BJ (cell line): ENCODE data around the gene IPO4. TPM values are rescaled to one million over a fixed set of nuclear protein-coding genes. Genes with fewer than 3 reads are reported as not detected.

Experiments used
- CTCF ChIA-PET: fragments of 350-600 bp; formaldehyde crosslinking; extraction: SDS; loops from one replicate; lab custom pipeline; 2021; ENCODE audit warnings: antibody characterized with exemption, inconsistent platforms; lab: Yijun Ruan, JAX
- POLR2A ChIA-PET: fragments of 300-600 bp; sonication (Branson Sonifier 250); formaldehyde crosslinking; extraction: SDS; loops from one replicate; lab custom pipeline; 2021; ENCODE audit warnings: antibody characterized with exemption; lab: Charles Lee
- DNase-seq: peaks from one replicate; pipeline ENCODE4 v3.0.0-alpha.2; 2011; ENCODE audit warnings: low read depth
- H3K27me3 ChIP-seq: 2 replicates; pipeline ENCODE4 v1.6.0; 2011; ENCODE audit warnings: low read length; ENCODE audit not compliant: control insufficient read depth, insufficient read depth
- H3K36me3 ChIP-seq: 2 replicates; pipeline ENCODE4 v1.5.1; 2011; ENCODE audit warnings: low read length; ENCODE audit not compliant: control insufficient read depth, insufficient read depth
- H3K4me3 ChIP-seq: 2 replicates; pipeline ENCODE4 v1.5.1; 2011; ENCODE audit warnings: low read depth, mild to moderate bottlenecking, control low read depth, low read length
- CTCF ChIP-seq: IDR thresholded peaks from 2 replicates; pipeline ENCODE4 v1.5.1; 2011; ENCODE audit warnings: low read depth, mild to moderate bottlenecking, control low read depth, inconsistent platforms, low read length, moderate library complexity; ENCODE audit not compliant: insufficient read depth
- polyA plus RNA-seq: library from polyadenylated mRNA; depleted of rRNA; stranded (reverse); fragments of >200 nt; gene quantifications from 2 replicates; pipeline ENCODE4 v1.2.3, GENCODE V29; 2011

Gene IPO4
- polyA plus RNA-seq, 1 experiment, result 26.8 TPM

GRCh38 chr14:24189059-24189375 is 401 bp upstream of the IPO4 start:
- no peak for TF ChIP-seq CTCF
- POLR2A ChIA-PET, result no interaction called here
- CTCF ChIA-PET, result interaction anchor here (0.7 to 2.7 kb wide), 5 partner anchors 28 to 144 kb away, joined by 3 to 18 read pairs (median 5); partner anchors contain the start of genes EMC9, IRF9 and PSME1
- no peak for DNase-seq
- H3K4me3 ChIP-seq, result no peak overlapping the region
- peaks cover 30% of the 10 kb centered on the region for H3K36me3 ChIP-seq
- no peaks in the 10 kb centered on the region for H3K27me3 ChIP-seq

GRCh38 chr14:24187539-24187915 is 1.1 kb downstream of the IPO4 start:
- Histone ChIP-seq H3K27me3 (no peaks in the 10 kb centered on the region), H3K4me3 (peak overlapping the region; percentile 70; the same call in 1 of the 2 replicates), H3K36me3 (peaks cover 34% of the 10 kb centered on the region)
- ChIA-PET POLR2A (no interaction called here), CTCF (interaction anchor here (1.0 to 2.7 kb wide), 3 partner anchors 26 to 129 kb away, joined by 4 to 18 read pairs (median 5); partner anchors contain the start of genes EMC9 and IRF9)
- no peak for TF ChIP-seq CTCF
- DNase-seq, result no peak

- no peaks in the 10 kb centered on the region for H3K27me3 ChIP-seq
- H3K4me3 ChIP-seq, result no peak overlapping the region
- POLR2A ChIA-PET, result no interaction called here
- DNase-seq, result no peak
- no peak for TF ChIP-seq CTCF
- CTCF ChIA-PET, result interaction anchor here (1.0 to 2.7 kb wide), 2 partner anchors 26 to 129 kb away, joined by 4 to 18 read pairs; partner anchors contain the start of gene IRF9
- peaks cover 35% of the 10 kb centered on the region for H3K36me3 ChIP-seq
Observed at GRCh38 chr14:24186831-24187538, 1.6 kb downstream of the IPO4 start.

- POLR2A ChIA-PET, result no interaction called here
- CTCF ChIA-PET, result interaction anchor here (1.2 to 1.6 kb wide), 3 partner anchors 25 to 128 kb away, joined by 3 to 4 read pairs (median 4); partner anchors contain the start of gene IRF9
- no peak for DNase-seq
- H3K36me3 ChIP-seq, result peaks cover 42% of the 10 kb centered on the region
- H3K27me3 ChIP-seq, result no peaks in the 10 kb centered on the region
- no peak for TF ChIP-seq CTCF
- no peak overlapping the region for H3K4me3 ChIP-seq
Observed at GRCh38 chr14:24185741-24186140, 2.9 kb downstream of the IPO4 start.

GRCh38 chr14:24185026-24185425 is 3.6 kb downstream of the IPO4 start:
- ChIA-PET CTCF (interaction anchor here (1.2 to 1.6 kb wide), 3 partner anchors 24 to 127 kb away, joined by 3 to 4 read pairs (median 4); partner anchors contain the start of gene IRF9), POLR2A (no interaction called here)
- no peak for TF ChIP-seq CTCF
- no peak for DNase-seq
- no peak overlapping the region for H3K4me3 ChIP-seq
- H3K27me3 ChIP-seq, result no peaks in the 10 kb centered on the region
- H3K36me3 ChIP-seq, result peaks cover 44% of the 10 kb centered on the region
